ENCODE measurements around the gene RPL18A. TPM values are rescaled to one million over a fixed set of nuclear protein-coding genes. Genes with fewer than 3 reads are reported as not detected.
A peak's percentile ranks its signal among the peaks of the same experiment; 100 is the strongest.

Gene RPL18A
- total and polyA plus RNA-seq, 2 of the 13 experiments (the other 11 are each of a cell fraction or from before 2014, with no cell fraction given) = 1,471 to 2,004 TPM

DNA sequence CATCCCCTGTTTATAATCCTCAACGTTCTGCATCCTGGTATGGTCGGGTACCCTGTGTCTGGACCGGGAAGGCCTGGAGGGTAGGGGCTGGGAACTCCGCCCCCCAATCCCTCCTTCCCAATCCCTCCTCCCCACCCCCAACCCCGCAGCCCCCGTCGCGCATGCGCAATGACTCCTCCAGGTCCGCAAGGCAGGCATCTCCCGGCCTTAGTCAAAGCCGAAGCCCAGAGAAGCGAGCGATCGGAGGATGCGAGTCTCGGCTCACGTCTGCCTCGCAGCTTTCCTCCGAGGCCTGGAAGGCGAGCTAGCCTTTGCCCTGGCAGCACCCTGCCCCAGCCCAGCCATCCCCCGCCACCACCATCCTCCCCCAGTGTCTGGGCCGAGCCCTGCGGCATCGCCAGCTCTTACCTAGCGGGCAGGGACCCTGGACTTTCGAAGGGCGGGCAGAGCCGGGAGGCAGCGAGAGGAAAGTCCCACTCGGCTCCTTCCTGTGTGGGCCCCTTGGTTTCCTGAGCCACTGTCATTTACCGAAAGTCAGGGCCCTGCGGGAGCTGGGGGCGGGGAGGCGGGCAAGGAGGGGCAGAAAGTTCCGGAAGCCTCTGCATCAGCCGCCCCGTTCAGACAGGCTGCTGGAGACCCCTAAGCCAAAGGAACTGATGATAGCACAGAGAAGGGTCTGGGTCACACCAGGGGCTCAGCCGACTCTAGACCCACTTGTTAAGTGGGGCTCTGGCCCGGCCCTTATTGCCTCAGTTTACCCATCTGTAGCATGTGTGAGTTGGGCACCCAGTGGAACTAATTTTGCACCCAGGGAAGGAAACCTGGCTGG, 12.0 kb upstream of the RPL18A start, which contains the start of gene JAK3 (continued):
- TF ChIP-seq, protein P1, sequence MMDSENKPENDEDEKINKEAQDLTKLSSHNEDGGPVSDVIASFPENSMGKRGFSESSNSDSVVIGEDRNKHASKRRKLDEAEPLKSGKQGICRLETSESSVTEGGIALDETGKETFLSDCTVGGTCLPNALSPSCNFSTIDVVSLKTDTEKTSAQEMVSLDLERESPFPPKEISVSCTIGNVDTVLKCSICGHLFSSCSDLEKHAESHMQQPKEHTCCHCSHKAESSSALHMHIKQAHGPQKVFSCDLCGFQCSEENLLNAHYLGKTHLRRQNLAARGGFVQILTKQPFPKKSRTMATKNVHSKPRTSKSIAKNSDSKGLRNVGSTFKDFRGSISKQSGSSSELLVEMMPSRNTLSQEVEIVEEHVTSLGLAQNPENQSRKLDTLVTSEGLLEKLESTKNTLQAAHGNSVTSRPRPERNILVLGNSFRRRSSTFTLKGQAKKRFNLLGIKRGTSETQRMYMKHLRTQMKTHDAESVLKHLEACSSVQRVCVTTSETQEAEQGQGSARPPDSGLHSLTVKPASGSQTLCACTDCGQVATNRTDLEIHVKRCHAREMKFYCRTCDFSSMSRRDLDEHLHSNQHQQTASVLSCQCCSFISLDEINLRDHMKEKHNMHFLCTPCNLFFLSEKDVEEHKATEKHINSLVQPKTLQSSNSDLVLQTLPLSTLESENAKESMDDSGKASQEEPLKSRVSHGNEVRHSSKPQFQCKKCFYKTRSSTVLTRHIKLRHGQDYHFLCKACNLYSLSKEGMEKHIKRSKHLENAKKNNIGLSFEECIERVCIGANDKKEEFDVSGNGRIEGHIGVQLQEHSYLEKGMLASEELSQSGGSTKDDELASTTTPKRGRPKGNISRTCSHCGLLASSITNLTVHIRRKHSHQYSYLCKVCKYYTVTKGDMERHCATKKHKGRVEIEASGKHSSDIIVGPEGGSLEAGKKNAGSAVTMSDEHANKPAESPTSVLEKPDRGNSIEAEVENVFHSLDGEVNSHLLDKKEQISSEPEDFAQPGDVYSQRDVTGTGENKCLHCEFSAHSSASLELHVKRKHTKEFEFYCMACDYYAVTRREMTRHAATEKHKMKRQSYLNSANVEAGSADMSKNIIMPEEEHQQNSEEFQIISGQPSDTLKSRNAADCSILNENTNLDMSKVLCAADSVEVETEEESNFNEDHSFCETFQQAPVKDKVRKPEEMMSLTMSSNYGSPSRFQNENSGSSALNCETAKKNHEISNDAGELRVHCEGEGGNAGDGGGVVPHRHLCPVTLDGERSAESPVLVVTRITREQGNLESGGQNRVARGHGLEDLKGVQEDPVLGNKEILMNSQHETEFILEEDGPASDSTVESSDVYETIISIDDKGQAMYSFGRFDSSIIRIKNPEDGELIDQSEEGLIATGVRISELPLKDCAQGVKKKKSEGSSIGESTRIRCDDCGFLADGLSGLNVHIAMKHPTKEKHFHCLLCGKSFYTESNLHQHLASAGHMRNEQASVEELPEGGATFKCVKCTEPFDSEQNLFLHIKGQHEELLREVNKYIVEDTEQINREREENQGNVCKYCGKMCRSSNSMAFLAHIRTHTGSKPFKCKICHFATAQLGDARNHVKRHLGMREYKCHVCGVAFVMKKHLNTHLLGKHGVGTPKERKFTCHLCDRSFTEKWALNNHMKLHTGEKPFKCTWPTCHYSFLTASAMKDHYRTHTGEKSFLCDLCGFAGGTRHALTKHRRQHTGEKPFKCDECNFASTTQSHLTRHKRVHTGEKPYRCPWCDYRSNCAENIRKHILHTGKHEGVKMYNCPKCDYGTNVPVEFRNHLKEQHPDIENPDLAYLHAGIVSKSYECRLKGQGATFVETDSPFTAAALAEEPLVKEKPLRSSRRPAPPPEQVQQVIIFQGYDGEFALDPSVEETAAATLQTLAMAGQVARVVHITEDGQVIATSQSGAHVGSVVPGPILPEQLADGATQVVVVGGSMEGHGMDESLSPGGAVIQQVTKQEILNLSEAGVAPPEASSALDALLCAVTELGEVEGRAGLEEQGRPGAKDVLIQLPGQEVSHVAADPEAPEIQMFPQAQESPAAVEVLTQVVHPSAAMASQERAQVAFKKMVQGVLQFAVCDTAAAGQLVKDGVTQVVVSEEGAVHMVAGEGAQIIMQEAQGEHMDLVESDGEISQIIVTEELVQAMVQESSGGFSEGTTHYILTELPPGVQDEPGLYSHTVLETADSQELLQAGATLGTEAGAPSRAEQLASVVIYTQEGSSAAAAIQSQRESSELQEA (CRISPR knock-in tag; IDR thresholded peaks at IDR 0.05; ENCODE audit: not compliant biosample characterization) = no peak
- no peak for TF ChIP-seq MZF1 (CRISPR knock-in tag; IDR thresholded peaks at IDR 0.05; ENCODE audit: borderline replicate concordance)
- TF ChIP-seq WIZ (CRISPR knock-in tag; IDR thresholded peaks at IDR 0.05) = no peak
- 0 out of 2 replicates have a peak, but pooled peaks have one; percentile 28 for TF ChIP-seq ZNF777 (CRISPR knock-in tag; IDR thresholded peaks at IDR 0.05)
- TF ChIP-seq ZFP41 (CRISPR knock-in tag; IDR thresholded peaks at IDR 0.05; ENCODE audit: borderline replicate concordance) = no peak
- TF ChIP-seq KDM2A (CRISPR knock-in tag; IDR thresholded peaks at IDR 0.05; ENCODE audit: borderline replicate concordance, low read depth) = peak; percentile 43; the same call in 1 of the 2 replicates
- TF ChIP-seq, protein P2, sequence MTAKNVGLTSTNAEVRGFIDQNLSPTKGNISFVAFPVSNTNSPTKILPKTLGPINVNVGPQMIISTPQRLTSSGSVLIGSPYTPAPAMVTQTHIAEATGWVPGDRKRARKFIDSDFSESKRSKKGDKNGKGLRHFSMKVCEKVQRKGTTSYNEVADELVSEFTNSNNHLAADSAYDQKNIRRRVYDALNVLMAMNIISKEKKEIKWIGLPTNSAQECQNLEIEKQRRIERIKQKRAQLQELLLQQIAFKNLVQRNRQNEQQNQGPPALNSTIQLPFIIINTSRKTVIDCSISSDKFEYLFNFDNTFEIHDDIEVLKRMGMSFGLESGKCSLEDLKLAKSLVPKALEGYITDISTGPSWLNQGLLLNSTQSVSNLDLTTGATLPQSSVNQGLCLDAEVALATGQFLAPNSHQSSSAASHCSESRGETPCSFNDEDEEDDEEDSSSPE (CRISPR knock-in tag; IDR thresholded peaks at IDR 0.05) = no peak
- no peak for TF ChIP-seq ZBTB1 (CRISPR knock-in tag; IDR thresholded peaks at IDR 0.05; ENCODE audit: borderline replicate concordance)
- no peak for TF ChIP-seq GTF3A (CRISPR knock-in tag; conservative IDR thresholded peaks at IDR 0.05)
- no peak for TF ChIP-seq PAWR (CRISPR knock-in tag; IDR thresholded peaks at IDR 0.05; ENCODE audit: borderline replicate concordance)
- TF ChIP-seq RBFOX2 (IDR thresholded peaks at IDR 0.05; ENCODE audit: low read depth, low read length) = peak; percentile 81
- peak; percentile 90 for TF ChIP-seq ZNF629 (CRISPR knock-in tag; conservative IDR thresholded peaks at IDR 0.05)
- 0 out of 2 replicates have a peak, but pooled peaks have one; percentile 0 for TF ChIP-seq CEBPG (CRISPR knock-in tag; IDR thresholded peaks at IDR 0.05)
- peak; percentile 55 for TF ChIP-seq ASH2L (IDR thresholded peaks at IDR 0.05; ENCODE audit: insufficient read length, low read depth, low read length)
- TF ChIP-seq NFKB2 (CRISPR knock-in tag; IDR thresholded peaks at IDR 0.05; ENCODE audit: borderline replicate concordance) = no peak
- no peak for TF ChIP-seq ZNF782 (CRISPR knock-in tag; IDR thresholded peaks at IDR 0.05; ENCODE audit: borderline replicate concordance)
- TF ChIP-seq, protein P3, sequence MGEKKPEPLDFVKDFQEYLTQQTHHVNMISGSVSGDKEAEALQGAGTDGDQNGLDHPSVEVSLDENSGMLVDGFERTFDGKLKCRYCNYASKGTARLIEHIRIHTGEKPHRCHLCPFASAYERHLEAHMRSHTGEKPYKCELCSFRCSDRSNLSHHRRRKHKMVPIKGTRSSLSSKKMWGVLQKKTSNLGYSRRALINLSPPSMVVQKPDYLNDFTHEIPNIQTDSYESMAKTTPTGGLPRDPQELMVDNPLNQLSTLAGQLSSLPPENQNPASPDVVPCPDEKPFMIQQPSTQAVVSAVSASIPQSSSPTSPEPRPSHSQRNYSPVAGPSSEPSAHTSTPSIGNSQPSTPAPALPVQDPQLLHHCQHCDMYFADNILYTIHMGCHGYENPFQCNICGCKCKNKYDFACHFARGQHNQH (CRISPR knock-in tag; IDR thresholded peaks at IDR 0.05) = no peak
- TF ChIP-seq ETV5 (CRISPR knock-in tag; IDR thresholded peaks at IDR 0.05; ENCODE audit: borderline replicate concordance) = peak; percentile 87
- no peak for TF ChIP-seq NFIC (IDR thresholded peaks at IDR 0.05; ENCODE audit: low read length)

Data from HepG2 (cell line).